CD4-positive, CD25-positive, alpha-beta regulatory T cell (primary cell): ENCODE results near the gene PAF1. TPM values are rescaled to one million over a fixed set of nuclear protein-coding genes. Genes with fewer than 3 reads are reported as not detected.

Experiments used
- ATAC-seq, 2 donors: fragments of 150-1000 bp; cut with Tn5 transposase; one replicate each; pipeline ENCODE4 v1.10.0; 2021; ENCODE audit warnings: low read depth in 2 of 2, moderate number of reproducible peaks in 2 of 2, moderate library complexity in 1 of 2
- DNase-seq, 3 donors: peaks; one replicate each; pipeline versions ENCODE4 v3.0.0 to v3.0.0-alpha.2; 2012 to 2022; ENCODE audit warnings: mixed read lengths in 1 of 3
- H3K27ac ChIP-seq: one replicate; pipeline ENCODE4 v1.7.0; 2013; ENCODE audit warnings: mild to moderate bottlenecking, low read length; ENCODE audit not compliant: insufficient read depth, poor library complexity, severe bottlenecking
- H3K27me3 ChIP-seq: one replicate; pipeline ENCODE4 v1.7.0; 2013; ENCODE audit warnings: low read length; ENCODE audit not compliant: control insufficient read depth, insufficient read depth
- H3K36me3 ChIP-seq: one replicate; pipeline ENCODE4 v1.7.0; 2013; ENCODE audit warnings: mild to moderate bottlenecking, low read length, moderate library complexity; ENCODE audit not compliant: control insufficient read depth, insufficient read depth
- H3K4me1 ChIP-seq: 2 replicates; pipeline ENCODE4 v1.7.0; 2013; ENCODE audit warnings: mild to moderate bottlenecking, low read length; ENCODE audit not compliant: insufficient read depth, control insufficient read depth, poor library complexity, severe bottlenecking
- H3K4me3 ChIP-seq: one replicate; pipeline ENCODE4 v1.7.0; 2013; ENCODE audit warnings: low read depth, mild to moderate bottlenecking, low read length, moderate library complexity
- H3K9me3 ChIP-seq, 2 experiments: 1 replicate in 1 of 2; 2 replicates in 1 of 2; pipeline ENCODE4 v1.7.0; 2013; ENCODE audit warnings: low read length in 2 of 2, mild to moderate bottlenecking in 1 of 2, moderate library complexity in 1 of 2; ENCODE audit not compliant: control insufficient read depth in 2 of 2
- H3K27ac Mint-ChIP-seq, 3 donors: one replicate each; pipeline ENCODE4 v1.8.0; 2020 to 2022; ENCODE audit warnings: mild to moderate bottlenecking in 3 of 3, mixed read lengths in 3 of 3, moderate library complexity in 2 of 3
- H3K27me3 Mint-ChIP-seq: one replicate; pipeline ENCODE4 v1.8.0; 2022; ENCODE audit warnings: mild to moderate bottlenecking, mixed read lengths
- H3K36me3 Mint-ChIP-seq: one replicate; pipeline ENCODE4 v1.8.0; 2020; ENCODE audit warnings: mixed read lengths
- H3K4me1 Mint-ChIP-seq, 4 donors: one replicate each; pipeline ENCODE4 v1.8.0; 2020 to 2022; ENCODE audit warnings: mixed read lengths in 4 of 4, mild to moderate bottlenecking in 1 of 4
- H3K4me3 Mint-ChIP-seq, 4 donors: one replicate each; pipeline ENCODE4 v1.8.0; 2020 to 2022; ENCODE audit warnings: mild to moderate bottlenecking in 4 of 4, mixed read lengths in 4 of 4, moderate library complexity in 3 of 4
- H3K9me3 Mint-ChIP-seq, 7 donors: one replicate each; pipeline ENCODE4 v1.8.0; 2020 to 2022; ENCODE audit warnings: mixed read lengths in 7 of 7, mild to moderate bottlenecking in 3 of 7, moderate library complexity in 2 of 7
- polyA plus RNA-seq, 4 donors: library from polyadenylated mRNA; unstranded; fragments of 300-500 nt; fragmentation: Illumina TruSeq; gene quantifications; one replicate each; pipeline ENCODE4 v1.2.3, GENCODE V29; 2021
- total RNA-seq: library from RNA; stranded (reverse); gene quantifications from one replicate; pipeline ENCODE4 v1.2.3, GENCODE V29; 2022

PAF1 gene
- total and polyA plus RNA-seq, 5 donors from 2014 or later = 35.0 to 138 (median 40.1) TPM

GRCh38 chr19:39372047-39372802 lies 18.7 kb downstream of the PAF1 start:
- no peak overlapping the region for H3K27ac ChIP-seq
- H3K4me1 ChIP-seq = no peaks in the 10 kb centered on the region
- H3K9me3 ChIP-seq = no peaks in the 10 kb centered on the region
- no peak overlapping the region for H3K4me3 ChIP-seq
- no peak for DNase-seq
- no peaks in the 10 kb centered on the region for H3K27me3 ChIP-seq
- H3K4me3 Mint-ChIP-seq = no peak overlapping the region
- no peaks in the 10 kb centered on the region for H3K27me3 Mint-ChIP-seq
- peak overlapping the region in 2 of 3 donors; percentile 21 to 47 for H3K27ac Mint-ChIP-seq
- H3K36me3 ChIP-seq = peaks cover 66% of the 10 kb centered on the region
- H3K9me3 Mint-ChIP-seq = no peaks in the 10 kb centered on the region
- ATAC-seq = no peak
- peaks cover 48% of the 10 kb centered on the region for H3K36me3 Mint-ChIP-seq
- H3K4me1 Mint-ChIP-seq = peaks cover 0 to 16% (median under 1%) of the 10 kb centered on the region in 4 donors

GRCh38 chr19:39370735-39371134 lies 20.2 kb downstream of the PAF1 start:
- no peak for ATAC-seq
- H3K4me1 ChIP-seq = no peaks in the 10 kb centered on the region
- no peak for DNase-seq
- Mint-ChIP-seq H3K4me3 (no peak overlapping the region), H3K9me3 (no peaks in the 10 kb centered on the region), H3K4me1 (peaks cover 0 to 14% (median 2%) of the 10 kb centered on the region in 4 donors), H3K36me3 (peaks cover 36% of the 10 kb centered on the region), H3K27me3 (no peaks in the 10 kb centered on the region), H3K27ac (peak overlapping the region in 1 of 3 donors; percentile 30)
- no peaks in the 10 kb centered on the region for H3K27me3 ChIP-seq
- no peak overlapping the region for H3K4me3 ChIP-seq
- peaks cover 54% of the 10 kb centered on the region for H3K36me3 ChIP-seq
- H3K27ac ChIP-seq = no peak overlapping the region
- no peaks in the 10 kb centered on the region for H3K9me3 ChIP-seq

- Mint-ChIP-seq H3K27ac (peak overlapping the region in 2 of 3 donors; percentile 15 to 52), H3K4me3 (no peak overlapping the region), H3K27me3 (no peaks in the 10 kb centered on the region), H3K36me3 (peaks cover 33% of the 10 kb centered on the region), H3K4me1 (peaks cover 0 to 14% (median 2%) of the 10 kb centered on the region in 4 donors), H3K9me3 (no peaks in the 10 kb centered on the region)
- Histone ChIP-seq H3K27me3 (no peaks in the 10 kb centered on the region), H3K4me1 (no peaks in the 10 kb centered on the region), H3K36me3 (peaks cover 55% of the 10 kb centered on the region), H3K27ac (no peak overlapping the region), H3K9me3 (no peaks in the 10 kb centered on the region), H3K4me3 (no peak overlapping the region)
- DNase-seq (no peak), ATAC-seq (no peak)
Observed at GRCh38 chr19:39369200-39369599, 21.7 kb downstream of the PAF1 start.

GRCh38 chr19:39365531-39365930 lies 25.4 kb downstream of the PAF1 start:
- H3K27ac Mint-ChIP-seq = no peak overlapping the region
- Histone ChIP-seq H3K9me3 (no peaks in the 10 kb centered on the region), H3K27ac (no peak overlapping the region), H3K4me3 (no peak overlapping the region), H3K36me3 (peaks cover 55% of the 10 kb centered on the region), H3K27me3 (no peaks in the 10 kb centered on the region), H3K4me1 (no peaks in the 10 kb centered on the region)
- H3K27me3 Mint-ChIP-seq = no peaks in the 10 kb centered on the region
- H3K36me3 Mint-ChIP-seq = peaks cover 30% of the 10 kb centered on the region
- no peak overlapping the region for H3K4me3 Mint-ChIP-seq
- ATAC-seq (no peak), DNase-seq (no peak)
- peaks cover 0 to 6% (median under 1%) of the 10 kb centered on the region in 4 donors for H3K4me1 Mint-ChIP-seq
- no peaks in the 10 kb centered on the region for H3K9me3 Mint-ChIP-seq

- Mint-ChIP-seq H3K27ac (no peak overlapping the region), H3K9me3 (no peaks in the 10 kb centered on the region), H3K27me3 (no peaks in the 10 kb centered on the region), H3K36me3 (peaks cover 34% of the 10 kb centered on the region), H3K4me3 (no peak overlapping the region), H3K4me1 (peaks cover 0 to 9% (median under 1%) of the 10 kb centered on the region in 4 donors)
- H3K9me3 ChIP-seq = no peaks in the 10 kb centered on the region
- H3K27me3 ChIP-seq = no peaks in the 10 kb centered on the region
- ATAC-seq (no peak), DNase-seq (no peak)
- H3K27ac ChIP-seq = no peak overlapping the region
- H3K36me3 ChIP-seq = peaks cover 50% of the 10 kb centered on the region
- no peaks in the 10 kb centered on the region for H3K4me1 ChIP-seq
- H3K4me3 ChIP-seq = no peak overlapping the region
Observed at GRCh38 chr19:39363901-39364457, 26.9 kb downstream of the PAF1 start.

- Mint-ChIP-seq H3K4me1 (peaks cover 0 to 6% (median under 1%) of the 10 kb centered on the region in 4 donors), H3K9me3 (no peaks in the 10 kb centered on the region), H3K27me3 (no peaks in the 10 kb centered on the region), H3K4me3 (no peak overlapping the region), H3K36me3 (peaks cover 28% of the 10 kb centered on the region), H3K27ac (peak overlapping the region; percentile 26 to 77 (median 51))
- Histone ChIP-seq H3K36me3 (peaks cover 53% of the 10 kb centered on the region), H3K4me1 (no peaks in the 10 kb centered on the region), H3K27me3 (no peaks in the 10 kb centered on the region), H3K4me3 (no peak overlapping the region), H3K9me3 (no peaks in the 10 kb centered on the region), H3K27ac (no peak overlapping the region)
- ATAC-seq (no peak), DNase-seq (no peak)
Observed at GRCh38 chr19:39362682-39363657, 27.9 kb downstream of the PAF1 start.

GRCh38 chr19:39360599-39360998 lies 30.3 kb downstream of the PAF1 start:
- Mint-ChIP-seq H3K4me3 (no peak overlapping the region), H3K4me1 (peaks cover 0 to 6% (median 0%) of the 10 kb centered on the region in 4 donors), H3K27me3 (no peaks in the 10 kb centered on the region), H3K36me3 (peaks cover 44% of the 10 kb centered on the region), H3K27ac (no peak overlapping the region), H3K9me3 (no peaks in the 10 kb centered on the region)
- DNase-seq (no peak), ATAC-seq (no peak)
- no peaks in the 10 kb centered on the region for H3K9me3 ChIP-seq
- peaks cover 68% of the 10 kb centered on the region for H3K36me3 ChIP-seq
- no peaks in the 10 kb centered on the region for H3K4me1 ChIP-seq
- H3K27me3 ChIP-seq = no peaks in the 10 kb centered on the region
- no peak overlapping the region for H3K4me3 ChIP-seq
- no peak overlapping the region for H3K27ac ChIP-seq
